Stomach (tissue), 9 donors: ENCODE measurements around the gene TRIM9. TPM values are rescaled to one million over a fixed set of nuclear protein-coding genes. Genes with fewer than 3 reads are reported as not detected.

Experiments
- DNase-seq, 2 donors: peaks; one replicate each; pipeline versions ENCODE4 v3.0.0 to v3.0.0-alpha.2; 2013 to 2019
- H3K27ac ChIP-seq, 5 donors: fragments of 200-600 bp in 4 of 5; sonication (generic) in 4 of 5; one replicate each; pipeline ENCODE4 v1.5.1; 2013 to 2019; ENCODE audit warnings: mild to moderate bottlenecking in 1 of 5, moderate library complexity in 1 of 5
- H3K27me3 ChIP-seq, 3 donors: fragments of 200-600 bp; sonication (generic); one replicate each; pipeline ENCODE4 v1.5.1; 2017 to 2019; ENCODE audit warnings: mixed run types in 1 of 3
- H3K36me3 ChIP-seq, 4 donors: fragments of 200-600 bp; sonication (generic); 1 replicate in 3 of 4; 2 replicates in 1 of 4; pipeline ENCODE4 v1.5.1; 2016 to 2019
- H3K4me1 ChIP-seq, 4 donors: fragments of 200-600 bp; sonication (generic); one replicate each; pipeline ENCODE4 v1.5.1; 2016 to 2019
- H3K4me3 ChIP-seq, 4 donors: fragments of 200-600 bp; sonication (generic) in 3 of 4; one replicate each; pipeline ENCODE4 v1.5.1; 2016 to 2019; ENCODE audit warnings: mild to moderate bottlenecking in 1 of 4
- H3K9me3 ChIP-seq, 4 donors: fragments of 200-600 bp; sonication (generic); one replicate each; pipeline ENCODE4 v1.5.1; 2016 to 2019
- EP300 ChIP-seq: sonication (generic); formaldehyde crosslinking; IDR thresholded peaks from one replicate; pipeline ENCODE4 v1.6.1; 2017; ENCODE audit warnings: antibody characterized with exemption
- POLR2A ChIP-seq, 4 donors: fragments of 450-650 bp; IDR thresholded peaks; one replicate each; pipeline ENCODE4 v1.6.1; 2016; ENCODE audit warnings: antibody characterized with exemption in 4 of 4, control low read depth in 2 of 4, mild to moderate bottlenecking in 1 of 4, moderate library complexity in 1 of 4
- POLR2AphosphoS5 ChIP-seq, 3 donors: sonication (generic); formaldehyde crosslinking; IDR thresholded peaks; one replicate each; pipeline ENCODE4 v1.6.1; 2016; ENCODE audit warnings: antibody characterized with exemption in 3 of 3
- WGBS, 5 donors: extraction: QIAGEN DNeasy Blood & Tissue Kit in 3 of 5; methylation state at CpG; one replicate each; pipeline versions ENCODE4 v1.1.5 to v1.1.7; 2013 to 2018; 5-methylcytosine and 5-hydroxymethylcytosine counted together
- intact Hi-C: fragments of 100-400 bp; cut with DNase I; formaldehyde crosslinking; loops from one replicate; pipeline ENCODE4 v1.15.1; 2023; ENCODE audit warnings: low total_unique reads
- polyA plus RNA-seq, 3 donors: library from polyadenylated mRNA; stranded (reverse); fragments of 200-250 nt; gene quantifications; one replicate each; pipeline ENCODE4 v1.2.3, GENCODE V29; 2013
- total RNA-seq, 5 donors: library from RNA; depleted of rRNA; stranded (reverse); fragments of >200 nt; gene quantifications; one replicate each; pipeline versions ENCODE4 v1.1.0 to v1.2.3, GENCODE V29; 2014 to 2016
- TF ChIP-seq, protein P1 (sequence below), 7 experiments: fragments of 450-650 bp in 4 of 7; fragments of 200-600 bp in 3 of 7; sonication (generic) in 3 of 7; IDR thresholded peaks; one replicate each; pipeline ENCODE4 v1.5.1; 2016 to 2019; ENCODE audit warnings: antibody characterized with exemption in 7 of 7, control low read depth in 2 of 7, mild to moderate bottlenecking in 1 of 7
- donor health status: healthy with polysubstance abuse.
- donor health status: Bipolar disorder and iron deficiency.
- donor health status: healthy.

The TRIM9 gene
- total and polyA plus RNA-seq, 8 donors = 0.45 to 15.1 (median 1.2) TPM

DNA sequence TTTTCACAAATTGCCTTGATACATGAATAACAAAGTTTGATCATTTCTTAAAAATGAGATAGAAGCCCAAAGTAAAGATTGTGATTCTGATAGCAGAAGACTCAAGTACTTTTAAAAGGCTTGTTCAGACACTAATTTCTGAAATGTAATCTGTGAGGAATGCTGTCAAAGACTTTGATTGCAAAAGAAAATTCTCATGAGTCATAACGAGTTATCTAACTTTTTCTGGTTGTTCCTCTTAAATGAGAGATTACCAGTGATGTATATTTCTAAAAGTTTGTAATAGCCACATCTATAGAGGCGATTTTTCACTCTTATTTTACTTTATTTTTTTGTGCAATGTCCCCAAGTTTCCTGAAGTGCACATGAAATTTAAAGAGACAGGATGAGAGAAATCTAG, 157.6 kb downstream of the TRIM9 start:
- H3K4me1 ChIP-seq = peaks cover 0 to 7% (median 0%) of the 10 kb centered on the region in 4 donors
- H3K27ac ChIP-seq = peak overlapping the region in 1 of 5 donors; percentile 17
- no peaks in the 10 kb centered on the region for H3K27me3 ChIP-seq
- intact Hi-C loops = no loop called here
- no peak for TF ChIP-seq POLR2A (IDR thresholded peaks at IDR 0.05)
- WGBS, 5 donors = 43 to 57% (median 50%) methylated on average over 2 of the region's 2 CpGs
- no peaks in the 10 kb centered on the region for H3K9me3 ChIP-seq
- H3K36me3 ChIP-seq = peaks cover 0 to 30% (median 8%) of the 10 kb centered on the region in 4 donors
- no peak overlapping the region for H3K4me3 ChIP-seq
- DNase-seq = no peak

DNA sequence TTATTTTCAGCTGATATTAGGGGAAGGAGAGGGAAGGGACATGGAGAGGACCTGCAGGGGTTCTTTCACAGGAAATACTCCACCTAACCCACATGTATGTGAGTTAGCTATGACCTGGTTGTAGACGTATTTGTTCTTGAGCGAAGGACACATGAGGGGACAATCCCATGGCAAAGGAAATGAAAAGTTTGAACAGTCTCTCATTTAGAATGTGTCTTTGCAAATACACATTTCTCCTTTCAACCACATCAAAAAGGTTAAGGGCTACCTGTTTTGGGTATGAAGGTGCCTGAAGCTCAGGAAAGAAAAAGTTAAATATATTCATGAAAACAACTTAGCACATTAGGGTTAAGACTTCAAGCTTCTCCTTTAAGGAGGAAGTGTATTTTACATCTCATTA, 158.0 kb downstream of the TRIM9 start:
- Histone ChIP-seq H3K4me1 (peaks cover 0 to 12% (median 0%) of the 10 kb centered on the region in 4 donors), H3K36me3 (peaks cover 0 to 34% (median 10%) of the 10 kb centered on the region in 4 donors), H3K27me3 (no peaks in the 10 kb centered on the region), H3K4me3 (no peak overlapping the region), H3K27ac (peak overlapping the region in 2 of 5 donors; percentile 0 to 17), H3K9me3 (no peaks in the 10 kb centered on the region)
- no peak for TF ChIP-seq POLR2AphosphoS5 (IDR thresholded peaks at IDR 0.05)
- TF ChIP-seq, protein P1, sequence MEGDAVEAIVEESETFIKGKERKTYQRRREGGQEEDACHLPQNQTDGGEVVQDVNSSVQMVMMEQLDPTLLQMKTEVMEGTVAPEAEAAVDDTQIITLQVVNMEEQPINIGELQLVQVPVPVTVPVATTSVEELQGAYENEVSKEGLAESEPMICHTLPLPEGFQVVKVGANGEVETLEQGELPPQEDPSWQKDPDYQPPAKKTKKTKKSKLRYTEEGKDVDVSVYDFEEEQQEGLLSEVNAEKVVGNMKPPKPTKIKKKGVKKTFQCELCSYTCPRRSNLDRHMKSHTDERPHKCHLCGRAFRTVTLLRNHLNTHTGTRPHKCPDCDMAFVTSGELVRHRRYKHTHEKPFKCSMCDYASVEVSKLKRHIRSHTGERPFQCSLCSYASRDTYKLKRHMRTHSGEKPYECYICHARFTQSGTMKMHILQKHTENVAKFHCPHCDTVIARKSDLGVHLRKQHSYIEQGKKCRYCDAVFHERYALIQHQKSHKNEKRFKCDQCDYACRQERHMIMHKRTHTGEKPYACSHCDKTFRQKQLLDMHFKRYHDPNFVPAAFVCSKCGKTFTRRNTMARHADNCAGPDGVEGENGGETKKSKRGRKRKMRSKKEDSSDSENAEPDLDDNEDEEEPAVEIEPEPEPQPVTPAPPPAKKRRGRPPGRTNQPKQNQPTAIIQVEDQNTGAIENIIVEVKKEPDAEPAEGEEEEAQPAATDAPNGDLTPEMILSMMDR (IDR thresholded peaks at IDR 0.05) = no peak
- no peak for TF ChIP-seq POLR2A (IDR thresholded peaks at IDR 0.05)
- no peak for TF ChIP-seq EP300
- WGBS, 5 donors = 63 to 87% (median 84%) methylated on average over 2 of the region's 2 CpGs
- intact Hi-C loops = no loop called here
- DNase-seq = no peak

DNA sequence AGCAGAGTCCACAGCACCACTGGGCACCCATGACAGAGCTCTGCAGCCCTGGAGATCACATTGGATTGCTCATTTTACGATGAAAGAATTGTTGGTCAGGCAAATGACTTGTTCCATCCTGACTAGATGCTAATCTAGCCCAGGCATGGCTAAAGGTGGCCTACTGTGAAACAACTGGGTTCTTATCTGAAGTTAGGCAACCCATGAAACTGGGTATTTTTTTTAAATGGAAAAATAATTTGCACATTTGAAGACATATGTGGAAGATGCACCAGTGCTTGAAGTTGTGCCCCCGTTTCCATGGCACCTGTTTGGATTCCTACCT, 158.9 kb downstream of the TRIM9 start:
- TF ChIP-seq EP300 (no peak), POLR2AphosphoS5 (IDR thresholded peaks at IDR 0.05) (no peak)
- TF ChIP-seq, protein P1 (IDR thresholded peaks at IDR 0.05) = no peak
- Histone ChIP-seq H3K36me3 (peaks cover 4 to 42% (median 17%) of the 10 kb centered on the region in 4 donors), H3K27ac (peak overlapping the region in 1 of 5 donors; percentile 0), H3K9me3 (no peaks in the 10 kb centered on the region), H3K4me3 (no peak overlapping the region), H3K4me1 (peaks cover 0 to 13% (median 0%) of the 10 kb centered on the region in 4 donors), H3K27me3 (no peaks in the 10 kb centered on the region)
- intact Hi-C loops = no loop called here
- 71 to 94% (median 80%) methylated on average over 2 of the region's 2 CpGs for WGBS, 5 donors
- DNase-seq = no peak

DNA sequence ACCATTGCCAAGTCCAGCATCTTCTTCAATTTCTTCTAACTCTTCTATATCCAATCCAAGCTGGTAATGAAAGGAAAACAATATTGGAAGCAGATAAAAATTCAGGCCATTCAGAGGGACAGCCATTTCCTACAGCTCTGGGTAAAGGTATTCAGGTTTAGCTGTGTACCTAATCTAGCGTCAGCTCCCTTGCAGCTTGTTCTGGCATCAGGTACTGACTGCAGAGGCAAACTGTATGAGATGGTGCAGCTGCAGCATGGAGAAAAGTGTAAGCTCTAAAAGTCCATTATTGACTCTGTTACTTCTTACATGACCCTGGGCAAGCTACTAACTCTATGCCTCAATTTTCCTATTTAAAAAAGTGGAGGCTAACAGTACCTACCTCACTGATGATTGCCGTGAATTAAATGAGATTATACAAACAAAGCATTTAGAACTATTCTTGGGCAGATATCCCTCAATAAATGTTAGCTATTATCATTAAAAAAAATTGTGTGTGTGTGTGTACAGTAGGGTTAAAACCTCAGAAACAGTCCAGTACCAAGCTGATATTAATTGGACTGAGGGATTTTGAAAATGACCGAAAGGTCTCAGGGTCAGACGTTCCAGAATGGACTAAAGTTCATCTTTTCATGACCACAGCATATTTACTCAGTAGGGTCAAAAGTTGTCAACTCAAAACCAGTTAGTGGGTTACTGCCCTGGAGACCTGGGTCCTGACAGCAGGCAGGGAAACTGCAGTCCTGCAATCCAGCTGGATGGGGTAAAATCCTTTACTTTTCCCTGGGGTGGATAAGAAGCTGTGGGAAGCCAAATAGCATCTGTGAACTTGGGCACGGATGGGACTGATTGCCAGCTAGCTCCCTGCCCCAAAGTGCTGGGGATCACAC, 159.5 kb downstream of the TRIM9 start:
- peaks cover 4 to 48% (median 23%) of the 10 kb centered on the region in 4 donors for H3K36me3 ChIP-seq
- H3K27ac ChIP-seq = no peak overlapping the region
- no peaks in the 10 kb centered on the region for H3K9me3 ChIP-seq
- no peak for DNase-seq
- H3K27me3 ChIP-seq = no peaks in the 10 kb centered on the region
- no peak for TF ChIP-seq POLR2A (IDR thresholded peaks at IDR 0.05)
- TF ChIP-seq EP300 = no peak
- TF ChIP-seq, protein P1 (IDR thresholded peaks at IDR 0.05) = no peak
- no peak for TF ChIP-seq POLR2AphosphoS5 (IDR thresholded peaks at IDR 0.05)
- H3K4me3 ChIP-seq = no peak overlapping the region
- WGBS, 5 donors = 65 to 84% (median 80%) methylated on average over 5 of the region's 5 CpGs
- intact Hi-C loops = no loop called here
- H3K4me1 ChIP-seq = peaks cover 0 to 13% (median 0%) of the 10 kb centered on the region in 4 donors
